MM.1S (cell line): ENCODE measurements around the gene SEZ6L.

ENCODE experiments used
- CTCF ChIP-seq: fragments of 300-600 bp; sonication (generic); IDR thresholded peaks from 2 replicates; pipeline ENCODE4 v1.5.1; 2016; ENCODE audit warnings: antibody characterized with exemption, low read length, mixed read lengths
- EZH2 ChIP-seq: fragments of 300-600 bp; sonication (generic); optimal IDR thresholded peaks from 2 replicates; pipeline ENCODE3; 2017; ENCODE audit warnings: low read depth, mild to moderate bottlenecking, antibody characterized with exemption, low read length, mixed read lengths
- EZH2phosphoT487 ChIP-seq: fragments of 300-600 bp; sonication (generic); IDR thresholded peaks from 2 replicates; pipeline ENCODE4 v1.6.1; 2018; ENCODE audit warnings: antibody characterized with exemption, low read length

- TF ChIP-seq EZH2 = no peak
- no peak for TF ChIP-seq CTCF
- TF ChIP-seq EZH2phosphoT487 = no peak
Observed at GRCh38 chr22:26324150-26324549, 154.9 kb downstream of the SEZ6L start.
